GM10847 (cell line): Measurements from ENCODE around the gene BCL2L14.

Experiments
- POLR2A ChIP-seq: IDR thresholded peaks from 2 replicates; pipeline ENCODE4 v1.6.1; 2011; ENCODE audit not compliant: insufficient read length; ENCODE audit errors: extremely low read depth

The BCL2L14 gene, protein sequence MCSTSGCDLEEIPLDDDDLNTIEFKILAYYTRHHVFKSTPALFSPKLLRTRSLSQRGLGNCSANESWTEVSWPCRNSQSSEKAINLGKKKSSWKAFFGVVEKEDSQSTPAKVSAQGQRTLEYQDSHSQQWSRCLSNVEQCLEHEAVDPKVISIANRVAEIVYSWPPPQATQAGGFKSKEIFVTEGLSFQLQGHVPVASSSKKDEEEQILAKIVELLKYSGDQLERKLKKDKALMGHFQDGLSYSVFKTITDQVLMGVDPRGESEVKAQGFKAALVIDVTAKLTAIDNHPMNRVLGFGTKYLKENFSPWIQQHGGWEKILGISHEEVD

DNA sequence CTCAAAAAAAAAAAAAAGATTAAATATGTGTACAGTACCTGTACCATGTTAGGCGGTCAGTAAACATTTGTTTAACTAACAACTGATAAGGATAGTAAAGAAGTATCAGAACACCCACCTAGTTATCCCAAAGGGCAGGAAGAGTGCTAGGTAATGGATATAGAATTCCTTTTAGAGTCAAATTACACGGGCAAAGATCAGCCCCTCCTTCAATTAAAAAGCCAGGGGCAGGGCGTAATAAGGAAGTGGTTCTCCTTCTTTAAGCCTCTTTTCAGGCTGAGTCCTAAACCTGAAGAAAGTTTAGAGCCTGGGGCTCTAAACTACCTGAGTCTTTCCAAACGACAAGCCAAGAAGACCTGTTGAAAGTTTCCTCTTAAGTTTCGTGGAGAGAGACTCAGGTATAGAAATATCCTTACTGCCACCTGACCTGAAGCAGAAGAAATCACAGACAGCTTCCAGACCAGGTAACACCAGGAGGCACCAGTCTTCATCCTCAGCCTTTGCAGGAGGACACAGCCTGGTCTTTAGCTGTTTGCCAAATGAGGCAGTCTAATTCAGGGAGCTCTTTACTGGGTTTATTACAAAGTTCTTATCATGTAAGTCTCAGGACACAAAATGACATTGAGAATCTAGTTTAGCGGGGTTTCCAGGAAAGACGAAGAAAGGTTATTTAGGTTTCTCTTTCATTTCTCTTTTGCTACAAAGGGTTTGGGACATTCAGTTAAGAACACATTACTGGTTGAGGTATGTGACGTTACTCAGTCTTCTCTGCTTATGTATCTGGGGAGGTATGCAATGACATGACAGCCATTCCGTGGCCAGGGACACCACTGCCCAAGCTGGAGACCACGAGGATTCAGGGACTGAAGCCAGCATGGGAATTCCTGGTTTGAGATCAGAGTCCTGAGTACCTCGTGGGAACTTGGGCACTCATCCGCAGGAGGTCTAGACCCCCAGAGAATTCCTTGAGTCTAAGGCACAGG, at the start of gene BCL2L14:
TSS of gene BCL2L14 (plus strand) at position 266 of the 983 bp plus-strand sequence. CDS start 8,367 bp downstream, outside the sequence.
- no peak for TF ChIP-seq POLR2A

DNA sequence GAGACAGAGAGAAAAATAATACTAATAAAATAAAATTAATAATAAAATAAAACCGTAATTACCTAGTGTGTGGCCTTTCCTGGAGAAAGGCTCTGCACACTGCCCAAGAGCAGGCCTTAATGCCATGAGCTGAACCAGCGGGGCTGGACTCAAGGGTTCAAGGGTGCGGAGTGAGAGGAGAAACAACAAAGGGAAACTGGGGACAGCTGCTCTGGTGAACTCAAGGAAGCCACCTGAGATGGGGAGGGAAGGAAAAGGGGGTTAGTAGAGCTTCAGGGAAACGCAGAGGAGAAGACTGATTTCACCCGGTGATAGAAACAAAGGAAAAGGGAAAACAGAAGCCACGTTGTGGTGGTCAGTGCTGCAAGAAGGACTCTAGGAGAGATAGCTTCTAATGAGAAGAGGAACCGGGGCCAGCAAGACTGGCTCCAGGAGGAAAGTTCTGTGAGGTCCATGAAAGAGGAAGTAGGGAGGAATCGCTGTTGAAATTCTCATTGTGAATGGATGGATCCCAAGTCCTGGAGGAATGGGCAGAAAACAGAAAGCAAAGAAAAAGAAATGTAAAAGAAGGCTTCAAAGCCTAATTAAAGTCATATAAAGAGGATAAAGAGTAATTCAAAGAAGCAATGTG, 48.3 kb upstream of the BCL2L14 start:
- no peak for TF ChIP-seq POLR2A

DNA sequence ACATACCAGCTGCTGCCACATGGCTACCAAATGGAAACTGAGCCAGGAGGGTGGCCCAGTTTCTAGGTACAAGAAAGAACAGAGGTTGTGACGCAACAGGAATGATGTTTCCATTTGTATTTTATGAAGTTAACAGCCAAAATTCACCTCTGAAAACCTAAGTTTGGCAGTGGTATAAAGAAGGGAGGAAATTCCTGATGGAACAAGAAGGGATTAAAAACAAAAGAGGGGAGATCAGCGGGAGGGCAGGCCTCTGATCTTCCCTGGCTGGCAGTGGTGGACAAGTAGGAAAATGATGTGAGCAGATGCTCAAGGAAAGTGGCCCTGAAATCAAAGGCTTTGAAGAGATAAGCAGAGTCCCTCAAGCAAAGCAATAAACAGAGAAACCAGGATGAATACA, 47.3 kb upstream of the BCL2L14 start:
- TF ChIP-seq POLR2A = no peak

DNA sequence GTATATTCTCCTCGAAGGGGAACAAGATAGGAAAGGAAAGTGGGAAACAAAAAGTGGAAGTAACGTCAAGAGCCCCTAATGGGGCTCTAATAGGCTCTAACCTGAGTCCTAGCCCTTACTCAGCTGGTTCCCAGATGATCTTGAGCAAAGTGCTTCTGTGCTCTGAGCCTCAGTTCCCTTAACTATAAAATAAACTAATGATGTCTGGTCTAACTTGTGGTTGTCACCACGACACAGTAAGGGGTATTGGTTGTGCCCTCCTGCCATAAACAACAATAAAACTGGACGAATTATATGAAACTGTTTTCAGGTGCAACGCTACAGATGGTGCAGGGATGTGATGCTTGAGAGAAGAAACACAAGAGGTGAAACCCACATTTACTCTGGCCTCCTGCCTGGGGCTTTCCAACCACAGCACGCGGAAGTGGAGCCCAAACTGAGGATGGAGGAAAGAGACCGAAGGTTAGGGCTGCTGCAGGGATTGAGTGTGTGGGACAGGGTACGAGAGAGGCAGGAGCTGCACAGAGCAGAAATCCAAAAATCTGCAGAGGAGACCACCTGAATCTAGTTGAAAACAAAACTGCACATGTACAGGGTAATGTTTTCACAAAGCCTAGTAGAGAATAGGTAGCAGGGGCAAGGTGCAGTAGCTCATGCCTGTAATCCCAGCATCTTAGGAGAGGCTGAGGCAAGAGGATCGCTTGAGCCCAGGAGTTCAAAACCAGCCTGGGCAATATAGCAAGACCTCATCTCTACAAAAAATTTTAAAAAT, 45.6 kb upstream of the BCL2L14 start:
- TF ChIP-seq POLR2A = no peak

DNA sequence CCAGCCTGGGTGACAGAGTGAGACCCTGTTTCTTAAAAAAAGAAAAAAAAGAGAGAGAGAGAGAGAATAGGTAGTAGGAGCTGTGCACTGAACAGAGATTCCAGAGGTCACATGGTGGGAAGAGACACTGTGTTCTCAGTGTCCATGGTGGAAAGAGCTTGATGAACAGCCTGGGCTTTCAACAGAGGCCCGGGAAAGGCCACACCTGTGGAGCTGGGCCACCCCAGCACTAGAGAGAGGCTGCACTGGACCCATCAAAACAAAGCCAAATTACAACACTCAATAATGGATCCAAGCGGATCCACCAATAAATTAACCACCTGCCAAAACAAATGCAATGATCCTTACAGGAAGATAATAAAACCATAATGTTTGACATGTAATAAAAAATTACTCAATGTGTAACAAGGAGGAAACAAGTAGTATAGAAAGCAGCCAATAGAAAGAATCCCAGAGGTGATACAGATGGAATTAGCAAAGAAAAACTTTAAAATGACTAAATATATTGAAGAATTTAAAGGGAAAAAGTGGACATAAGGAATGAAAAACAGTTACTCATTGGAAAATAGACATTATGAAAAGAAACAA, 44.8 kb upstream of the BCL2L14 start:
- TF ChIP-seq POLR2A = no peak

DNA sequence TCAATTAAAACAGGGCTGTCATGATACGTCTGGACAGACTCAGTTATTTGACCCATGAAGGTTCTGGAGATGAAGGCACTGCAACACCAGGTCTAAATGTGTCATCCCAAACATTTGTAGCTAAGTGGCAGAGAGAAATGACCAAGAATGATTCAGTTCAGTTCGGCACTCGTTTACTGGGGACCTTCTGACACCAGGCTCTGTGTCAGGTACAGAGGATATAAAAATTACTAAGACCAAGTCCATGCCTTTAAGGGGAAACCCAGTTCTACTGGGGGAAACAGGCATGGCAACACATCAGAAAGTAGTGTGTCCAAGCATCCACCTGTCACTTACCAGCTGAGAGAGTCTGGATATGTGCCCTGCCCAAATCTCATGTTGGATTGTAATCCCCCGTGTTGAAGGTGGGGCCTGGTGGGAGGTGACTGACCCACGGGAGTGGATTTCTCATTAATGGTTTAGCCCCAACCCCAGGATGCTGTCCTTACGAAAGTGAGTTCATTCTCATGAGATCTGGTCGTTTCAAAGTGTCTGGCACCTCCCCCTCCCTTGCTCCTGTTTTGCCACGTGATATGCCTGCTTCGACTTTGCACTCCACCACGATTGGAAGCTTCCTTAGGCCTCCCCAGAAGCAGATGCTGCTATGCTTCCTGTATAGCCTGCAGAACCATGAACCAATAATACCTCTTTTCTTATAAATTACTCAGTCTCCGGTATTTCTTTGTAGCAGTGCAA, 41.9 kb upstream of the BCL2L14 start:
- no peak for TF ChIP-seq POLR2A

DNA sequence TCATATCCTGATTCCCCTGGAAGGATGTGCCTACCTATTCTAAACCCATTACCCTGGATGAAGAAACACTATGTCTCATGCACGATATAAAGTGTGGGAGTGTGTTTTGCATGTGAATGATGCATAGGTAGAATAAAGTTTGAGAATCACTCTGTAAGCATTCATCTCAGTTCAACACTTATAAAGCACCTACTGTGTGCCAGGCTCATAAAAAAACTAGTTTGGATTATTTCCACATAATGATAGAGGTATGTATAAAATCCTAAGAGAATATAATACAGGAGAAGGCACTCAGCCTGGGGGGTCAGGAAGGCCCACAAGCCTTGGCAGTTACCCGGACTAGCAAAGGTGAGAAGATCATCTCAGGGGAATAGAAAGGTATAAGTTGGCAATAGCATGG, 41.1 kb upstream of the BCL2L14 start:
- no peak for TF ChIP-seq POLR2A

DNA sequence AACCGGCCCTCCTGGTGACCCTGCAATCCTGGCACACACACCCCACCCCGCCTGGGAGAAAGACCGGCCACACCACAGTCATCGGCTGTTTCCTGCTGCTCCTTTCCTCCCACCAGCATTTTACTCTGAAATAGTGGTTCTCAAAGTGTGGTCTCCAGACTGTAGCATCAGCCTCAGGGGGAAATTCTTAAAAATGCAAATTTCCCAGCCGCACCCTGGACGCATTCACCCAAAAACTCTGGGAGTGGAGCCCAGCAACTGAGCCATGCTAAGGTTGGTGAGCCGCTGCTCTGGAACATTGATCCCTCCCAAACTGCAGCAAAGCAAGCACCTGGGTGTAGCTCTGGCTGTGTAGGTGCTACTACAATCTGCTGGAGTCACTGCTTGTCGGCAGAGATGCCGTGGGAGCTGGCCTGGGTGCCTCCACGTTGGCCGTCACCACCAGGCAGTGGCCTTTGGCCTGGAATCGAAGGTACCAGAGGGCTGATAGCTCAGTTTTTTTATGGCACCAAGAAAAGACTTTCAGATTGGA, 38.4 kb upstream of the BCL2L14 start:
- TF ChIP-seq POLR2A = no peak

DNA sequence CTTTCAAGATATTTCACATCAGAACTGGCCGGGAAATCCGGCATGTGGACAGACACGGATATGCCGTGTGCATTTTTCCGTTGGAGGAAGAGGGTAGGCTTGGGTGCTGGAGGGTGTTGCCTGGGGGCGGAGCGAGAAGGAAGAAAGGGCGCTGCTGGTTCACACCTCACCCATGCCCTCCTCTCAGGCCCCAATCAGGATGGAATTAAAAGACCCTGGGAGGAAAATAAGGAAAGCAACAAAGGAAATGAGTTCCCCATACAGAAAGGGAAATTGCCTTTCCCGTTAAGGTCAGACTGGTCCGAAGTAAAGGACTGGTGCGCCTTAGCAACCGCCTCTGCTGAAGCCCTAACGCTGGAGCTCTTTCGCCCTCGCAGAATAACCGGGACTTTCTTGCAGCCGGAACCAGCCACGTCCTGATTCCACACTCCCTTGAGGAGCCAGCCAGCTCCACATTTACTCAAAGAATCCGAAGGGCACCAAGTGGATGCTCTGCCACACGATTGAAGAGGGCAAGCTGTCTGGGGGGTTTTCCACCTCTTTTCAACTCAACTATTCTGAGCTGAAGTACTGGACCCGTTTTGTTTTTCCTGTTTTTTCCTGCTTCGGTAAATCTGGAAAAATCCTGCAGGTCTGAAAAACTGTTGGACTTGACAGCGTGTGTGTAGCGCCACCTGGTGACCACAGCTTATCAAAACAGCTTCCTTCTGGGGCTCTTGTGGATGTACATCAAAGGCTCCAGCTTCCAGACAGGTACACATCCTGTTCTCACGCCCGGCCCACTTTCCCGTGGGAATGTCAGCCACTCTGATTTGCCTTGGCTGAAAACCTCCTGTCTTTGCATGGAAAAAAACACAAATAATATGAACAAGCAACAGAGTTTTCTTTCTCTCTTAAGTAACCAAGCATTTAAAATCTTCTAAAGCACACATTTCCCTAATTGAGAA, 37.6 kb upstream of the BCL2L14 start:
- TF ChIP-seq POLR2A = no peak

DNA sequence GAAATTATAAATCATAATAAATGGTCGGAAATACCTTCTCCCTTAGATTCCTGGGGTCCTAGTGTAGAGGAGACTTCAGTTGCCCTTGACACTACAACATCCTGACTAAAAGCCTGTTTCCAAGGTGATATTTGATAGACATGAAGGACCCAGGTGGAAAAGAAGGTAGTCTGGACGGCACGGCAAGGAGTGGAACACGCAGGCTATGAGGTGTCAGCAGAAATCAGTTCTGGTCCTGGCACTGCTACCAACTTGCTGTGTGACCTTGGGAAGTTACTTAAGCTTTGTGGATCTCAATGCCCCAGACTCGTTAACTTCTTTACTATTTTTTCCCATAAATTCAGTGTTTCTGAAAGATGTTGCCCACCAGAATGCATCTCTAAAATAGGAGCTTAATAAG, 36.9 kb upstream of the BCL2L14 start:
- TF ChIP-seq POLR2A = no peak

DNA sequence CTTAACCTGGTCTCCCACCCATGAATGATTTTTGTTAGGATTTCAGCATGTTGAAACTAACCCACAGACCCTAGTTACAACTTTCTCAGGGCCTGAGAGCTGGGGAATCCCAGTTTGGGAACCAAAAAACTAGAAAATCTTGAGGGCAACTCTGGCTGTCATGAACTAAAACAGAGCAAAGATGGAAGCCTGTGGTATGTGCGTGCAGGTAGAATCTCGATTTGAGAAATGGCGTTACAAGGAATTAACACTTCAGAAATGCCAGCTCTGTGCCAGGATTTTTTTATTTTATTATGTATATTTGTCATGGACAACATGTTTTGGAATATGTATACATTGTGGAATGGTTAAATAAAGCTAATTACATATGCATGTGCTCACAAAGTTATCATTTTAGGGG, 36.4 kb upstream of the BCL2L14 start:
- TF ChIP-seq POLR2A = no peak

DNA sequence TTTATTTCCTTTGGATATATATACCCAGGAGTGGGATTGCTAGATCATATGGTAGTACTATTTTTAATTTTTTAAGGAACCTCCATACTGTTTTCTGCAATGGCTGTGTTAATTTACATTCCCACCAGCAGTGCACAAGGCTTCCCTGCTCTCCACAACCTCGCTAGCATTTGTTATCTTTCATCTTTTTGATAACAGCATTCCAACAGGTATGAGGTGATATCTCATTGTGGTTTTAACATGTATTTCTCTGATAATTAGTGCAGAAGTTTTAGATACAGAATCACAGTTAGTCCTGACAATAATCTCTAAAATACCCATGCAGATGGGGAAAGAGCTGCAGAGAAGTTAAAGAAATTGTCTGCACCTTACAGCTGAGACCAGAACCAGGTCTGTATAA, 35.5 kb upstream of the BCL2L14 start:
- TF ChIP-seq POLR2A = no peak

DNA sequence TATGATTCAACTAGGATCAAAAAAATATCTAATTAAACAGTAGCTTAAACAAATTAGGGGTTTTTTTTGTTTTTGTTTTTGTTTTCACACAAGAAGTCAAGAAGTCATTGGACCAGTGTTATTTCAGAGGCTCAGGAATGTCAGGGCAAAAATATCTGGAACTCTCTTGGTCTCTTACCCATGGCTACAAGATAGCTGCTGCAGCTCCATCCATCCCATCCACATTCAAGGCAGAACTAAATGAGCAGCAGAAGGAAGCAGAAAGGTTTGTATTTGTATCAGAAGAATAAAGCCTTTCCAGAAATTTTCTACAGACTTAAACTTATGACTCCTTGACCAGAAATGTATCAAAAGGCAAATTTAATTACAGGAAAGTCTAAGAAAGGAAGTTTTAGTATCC, 33.8 kb upstream of the BCL2L14 start:
- no peak for TF ChIP-seq POLR2A

DNA sequence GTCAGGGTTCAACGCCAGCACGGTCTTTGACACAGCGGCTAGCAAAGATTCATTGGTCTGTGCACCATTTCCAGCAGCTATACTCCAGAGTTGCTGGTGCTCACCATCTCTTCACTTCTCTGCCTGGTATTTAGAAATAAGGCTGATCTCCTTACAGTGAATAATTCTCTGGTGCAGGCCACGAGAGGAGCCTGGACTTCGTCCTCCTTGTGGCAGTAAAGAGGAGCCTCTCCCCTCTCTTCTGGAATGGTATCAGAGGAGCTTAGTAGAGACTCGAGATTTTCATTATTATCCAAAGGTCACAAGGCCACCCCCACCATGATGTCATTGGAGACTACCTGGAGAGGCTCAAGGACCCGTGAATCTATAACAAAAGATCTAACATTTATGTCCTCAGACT, 30.8 kb upstream of the BCL2L14 start:
- no peak for TF ChIP-seq POLR2A
